H7 (cell line): Measurements from ENCODE around the gene CCDC169. TPM values are rescaled to one million over a fixed set of nuclear protein-coding genes. Genes with fewer than 3 reads are reported as not detected.

ENCODE experiments used
- total RNA-seq: library from RNA; depleted of rRNA; stranded (reverse); fragments of >200 nt; shearing (Covaris generic); gene quantifications from 2 replicates; pipeline ENCODE4 v1.2.3, GENCODE V29; 2014; rRNA removed

Gene CCDC169
- total RNA-seq, 1 experiment from 2014 or later, result 19.9 TPM

Other genes starting within 250 kb of the CCDC169 start
- gene DCLK1, start 166.4 kb downstream of the CCDC169 start, total RNA-seq, result 10.4 and 12.8 TPM in 2 replicates
- 4.2 and 6.4 TPM in 2 replicates for gene SOHLH2, start 83.3 kb downstream of the CCDC169 start, total RNA-seq
- 46.0 and 61.0 TPM in 2 replicates for gene SPART, start 48.6 kb upstream of the CCDC169 start, total RNA-seq
- gene CCNA1, start 134.7 kb upstream of the CCDC169 start, total RNA-seq, result 0.97 and 3.4 TPM in 2 replicates